ENCODE data around the gene CNPY1.

DNA sequence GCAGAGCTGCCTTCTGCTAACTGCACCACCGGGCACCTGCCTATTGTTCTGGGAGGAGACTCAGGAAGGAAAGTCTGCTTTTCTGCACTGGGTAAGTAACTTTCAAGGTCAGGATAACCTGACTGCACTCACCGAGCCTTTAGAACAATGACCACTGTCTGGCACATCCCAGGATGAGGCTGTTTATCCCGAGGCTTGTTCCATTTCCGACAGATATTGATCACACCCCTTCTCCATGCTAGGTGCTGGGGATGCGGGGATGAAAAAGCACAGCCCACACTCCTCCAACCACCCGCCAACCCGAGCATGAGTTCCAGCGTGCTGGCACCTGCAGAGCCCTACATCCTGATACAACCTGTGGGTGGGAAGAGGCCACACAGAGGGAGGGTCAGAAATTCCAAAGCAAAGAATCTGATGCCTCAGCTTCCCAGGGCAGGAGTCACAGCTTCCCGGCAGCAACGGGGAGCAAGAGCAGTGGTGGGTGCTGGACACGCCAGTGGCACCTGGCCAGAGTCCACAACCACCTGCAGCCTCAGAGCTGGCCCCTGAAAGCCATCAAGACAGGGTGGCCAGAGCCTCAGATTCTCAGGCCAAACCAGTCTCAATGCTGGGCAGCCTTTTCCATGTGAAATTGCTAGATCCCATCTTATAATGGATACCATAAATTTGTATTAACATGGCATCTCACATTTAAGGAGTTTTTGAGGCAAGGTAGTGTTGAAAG, 34.9 kb upstream of the CNPY1 start:
- TF ChIP-seq, protein P1, sequence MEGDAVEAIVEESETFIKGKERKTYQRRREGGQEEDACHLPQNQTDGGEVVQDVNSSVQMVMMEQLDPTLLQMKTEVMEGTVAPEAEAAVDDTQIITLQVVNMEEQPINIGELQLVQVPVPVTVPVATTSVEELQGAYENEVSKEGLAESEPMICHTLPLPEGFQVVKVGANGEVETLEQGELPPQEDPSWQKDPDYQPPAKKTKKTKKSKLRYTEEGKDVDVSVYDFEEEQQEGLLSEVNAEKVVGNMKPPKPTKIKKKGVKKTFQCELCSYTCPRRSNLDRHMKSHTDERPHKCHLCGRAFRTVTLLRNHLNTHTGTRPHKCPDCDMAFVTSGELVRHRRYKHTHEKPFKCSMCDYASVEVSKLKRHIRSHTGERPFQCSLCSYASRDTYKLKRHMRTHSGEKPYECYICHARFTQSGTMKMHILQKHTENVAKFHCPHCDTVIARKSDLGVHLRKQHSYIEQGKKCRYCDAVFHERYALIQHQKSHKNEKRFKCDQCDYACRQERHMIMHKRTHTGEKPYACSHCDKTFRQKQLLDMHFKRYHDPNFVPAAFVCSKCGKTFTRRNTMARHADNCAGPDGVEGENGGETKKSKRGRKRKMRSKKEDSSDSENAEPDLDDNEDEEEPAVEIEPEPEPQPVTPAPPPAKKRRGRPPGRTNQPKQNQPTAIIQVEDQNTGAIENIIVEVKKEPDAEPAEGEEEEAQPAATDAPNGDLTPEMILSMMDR (IDR thresholded peaks at IDR 0.05), result no peak
- TF ChIP-seq POLR2A (IDR thresholded peaks at IDR 0.05), result no peak
